Fibroblast of mammary gland (primary cell): ENCODE data around the gene LENEP.
"Not testable (repeated sequence)": the region's sequence is repeated elsewhere in the genome, so short reads cannot be mapped to it uniquely, and the experiment has no call there.

Experiments used
- DNase-seq: peaks from one replicate; pipeline ENCODE4 v3.0.0-alpha.2; 2010; ENCODE audit warnings: low read depth
- H3K4me3 ChIP-seq: 2 replicates; pipeline ENCODE4 v1.5.1; 2011; ENCODE audit warnings: low read depth, mild to moderate bottlenecking, low read length, moderate library complexity; ENCODE audit not compliant: control insufficient read depth
- CTCF ChIP-seq: conservative IDR thresholded peaks from 2 replicates; pipeline ENCODE4 v1.5.1; 2011; ENCODE audit warnings: low read depth, low read length, inconsistent platforms; ENCODE audit not compliant: control insufficient read depth, insufficient read depth

LENEP gene

GRCh38 chr1:154972213-154972516 lies 21.2 kb upstream of the LENEP start:
- no peak for TF ChIP-seq CTCF
- no peak for DNase-seq
- H3K4me3 ChIP-seq: peak overlapping the region; percentile 88

- DNase-seq: peak; percentile 88
- peak overlapping the region; percentile 88 for H3K4me3 ChIP-seq
- TF ChIP-seq CTCF: no peak
These were observed 20.7 kb upstream of the LENEP start for GRCh38 chr1:154972517-154973343.

- H3K4me3 ChIP-seq: peak overlapping the region; percentile 88
- TF ChIP-seq CTCF: peak; percentile 29
- DNase-seq: peak; percentile 97
These were observed 19.9 kb upstream of the LENEP start for GRCh38 chr1:154973344-154974101.

- peak; percentile 100 for DNase-seq
- no peak for TF ChIP-seq CTCF
- H3K4me3 ChIP-seq: peak within 1 kb of the TSS; percentile 88
These were observed 19.1 kb upstream of the LENEP start, which contains the start of gene CKS1B for GRCh38 chr1:154974102-154974807. CKS1B (plus strand) TSS chr1:154974681; CDS start chr1:154974746, 65 bp downstream.

GRCh38 chr1:154974808-154975408 lies 18.5 kb upstream of the LENEP start:
- no peak for TF ChIP-seq CTCF
- peak overlapping the region; percentile 88 for H3K4me3 ChIP-seq
- peak; percentile 93 for DNase-seq

- peak overlapping the region; percentile 88 for H3K4me3 ChIP-seq
- no peak for TF ChIP-seq CTCF
- peak; percentile 55 for DNase-seq
These were observed 17.9 kb upstream of the LENEP start for GRCh38 chr1:154975409-154976059.

GRCh38 chr1:154977762-154978161 lies 15.6 kb upstream of the LENEP start:
- not testable (repeated sequence) for DNase-seq, H3K4me3 ChIP-seq
